Mesenchymal stem cell (in vitro differentiated cells and primary cell): ENCODE data around the gene ANGPT4.

Source experiments
- DNase-seq: peaks from one replicate; pipeline ENCODE4 v3.0.0-alpha.2; 2013
- H2AFZ ChIP-seq: one replicate; pipeline ENCODE4 v1.6.1; 2013; ENCODE audit warnings: low read depth, mild to moderate bottlenecking, control low read depth, inconsistent platforms, low read length, moderate library complexity
- H2AK5ac ChIP-seq: 2 replicates; pipeline ENCODE4 v1.6.1; 2013; ENCODE audit warnings: low read length, moderate library complexity, mild to moderate bottlenecking, inconsistent platforms; ENCODE audit not compliant: severe bottlenecking
- H2BK120ac ChIP-seq: one replicate; pipeline ENCODE4 v1.6.1; 2013; ENCODE audit warnings: low read depth, mild to moderate bottlenecking, inconsistent platforms, low read length, moderate library complexity
- H2BK12ac ChIP-seq, 2 experiments: one replicate each; pipeline ENCODE4 v1.6.1; 2013; ENCODE audit warnings: inconsistent platforms in 2 of 2, low read length in 2 of 2, mild to moderate bottlenecking in 2 of 2, moderate library complexity in 2 of 2, control low read depth in 1 of 2
- H2BK15ac ChIP-seq: one replicate; pipeline ENCODE4 v1.6.1; 2013; ENCODE audit warnings: mild to moderate bottlenecking, low read depth, inconsistent platforms; ENCODE audit not compliant: poor library complexity, severe bottlenecking
- H2BK5ac ChIP-seq: 2 replicates; pipeline ENCODE4 v1.6.1; 2013; ENCODE audit warnings: low read depth, mild to moderate bottlenecking, low read length, control low read depth, inconsistent platforms; ENCODE audit not compliant: poor library complexity, severe bottlenecking
- H3K14ac ChIP-seq, 2 experiments: one replicate each; pipeline ENCODE4 v1.6.1; 2013; ENCODE audit warnings: inconsistent platforms in 2 of 2, low read length in 2 of 2, control low read depth in 1 of 2, mild to moderate bottlenecking in 1 of 2, moderate library complexity in 1 of 2
- H3K18ac ChIP-seq, 2 experiments: one replicate each; pipeline ENCODE4 v1.6.1; 2013; ENCODE audit warnings: inconsistent platforms in 2 of 2, low read length in 2 of 2, control low read depth in 1 of 2, low read depth in 1 of 2, mild to moderate bottlenecking in 1 of 2
- H3K23ac ChIP-seq, 2 experiments: one replicate each; pipeline ENCODE4 v1.6.1; 2013; ENCODE audit warnings: inconsistent platforms in 2 of 2, low read length in 2 of 2, mild to moderate bottlenecking in 2 of 2, moderate library complexity in 2 of 2, control low read depth in 1 of 2
- H3K27ac ChIP-seq: 2 replicates; pipeline ENCODE4 v1.5.1; 2013; ENCODE audit warnings: mild to moderate bottlenecking, moderate library complexity, low read length, control low read depth, inconsistent platforms; ENCODE audit not compliant: poor library complexity, severe bottlenecking
- H3K27me3 ChIP-seq, 2 experiments: 2 replicates each; pipeline versions ENCODE4 v1.6.1 to v1.7.0; 2013; ENCODE audit warnings: low read length in 2 of 2, mild to moderate bottlenecking in 2 of 2, moderate library complexity in 2 of 2, control low read depth in 1 of 2, inconsistent platforms in 1 of 2; ENCODE audit not compliant: control insufficient read depth in 1 of 2, insufficient read depth in 1 of 2
- H3K36me3 ChIP-seq, 2 experiments: 2 replicates each; pipeline versions ENCODE4 v1.6.1 to v1.7.0; 2013; ENCODE audit warnings: low read length in 2 of 2, control low read depth in 1 of 2, inconsistent platforms in 1 of 2, low read depth in 1 of 2, mild to moderate bottlenecking in 1 of 2; ENCODE audit not compliant: insufficient read depth in 2 of 2, control insufficient read depth in 1 of 2
- H3K4ac ChIP-seq, 2 experiments: one replicate each; pipeline ENCODE4 v1.6.1; 2013; ENCODE audit warnings: inconsistent platforms in 2 of 2, low read length in 2 of 2, mild to moderate bottlenecking in 2 of 2, moderate library complexity in 2 of 2, control low read depth in 1 of 2, low read depth in 1 of 2
- H3K4me1 ChIP-seq: 2 replicates; pipeline ENCODE4 v1.6.1; 2013; ENCODE audit warnings: low read depth, low read length, control low read depth; ENCODE audit not compliant: control insufficient read depth, insufficient read depth
- H3K4me2 ChIP-seq: 2 replicates; pipeline ENCODE4 v1.6.1; 2013; ENCODE audit warnings: low read length, mild to moderate bottlenecking, inconsistent platforms; ENCODE audit not compliant: poor library complexity, severe bottlenecking
- H3K4me3 ChIP-seq, 2 experiments: 2 replicates each; pipeline versions ENCODE4 v1.5.1 to v1.7.0; 2013; ENCODE audit warnings: low read length in 2 of 2, mild to moderate bottlenecking in 2 of 2, control low read depth in 1 of 2, low read depth in 1 of 2; ENCODE audit not compliant: insufficient read depth in 1 of 2
- H3K79me1 ChIP-seq: replicated peaks from 2 replicates; pipeline ENCODE4 v1.6.1; 2013; ENCODE audit warnings: mild to moderate bottlenecking, control low read depth, low read length, inconsistent platforms; ENCODE audit not compliant: poor library complexity, severe bottlenecking
- H3K9ac ChIP-seq: 2 replicates; pipeline ENCODE4 v1.7.0; 2013; ENCODE audit warnings: mild to moderate bottlenecking, low read length, moderate library complexity
- H3K9me3 ChIP-seq: 2 replicates; pipeline ENCODE4 v1.7.0; 2013; ENCODE audit warnings: mild to moderate bottlenecking, low read length; ENCODE audit not compliant: control insufficient read depth
- H4K8ac ChIP-seq: one replicate; pipeline ENCODE4 v1.6.1; 2013; ENCODE audit warnings: inconsistent platforms, mild to moderate bottlenecking, low read length, moderate library complexity
- H4K91ac ChIP-seq: one replicate; pipeline ENCODE4 v1.6.1; 2013; ENCODE audit warnings: mild to moderate bottlenecking, low read length, inconsistent platforms
- WGBS: methylation state at CpG from one replicate; pipeline ENCODE4 v1.1.7; 2013; ENCODE audit warnings: mixed read lengths; 5-methylcytosine and 5-hydroxymethylcytosine counted together

The ANGPT4 gene

DNA sequence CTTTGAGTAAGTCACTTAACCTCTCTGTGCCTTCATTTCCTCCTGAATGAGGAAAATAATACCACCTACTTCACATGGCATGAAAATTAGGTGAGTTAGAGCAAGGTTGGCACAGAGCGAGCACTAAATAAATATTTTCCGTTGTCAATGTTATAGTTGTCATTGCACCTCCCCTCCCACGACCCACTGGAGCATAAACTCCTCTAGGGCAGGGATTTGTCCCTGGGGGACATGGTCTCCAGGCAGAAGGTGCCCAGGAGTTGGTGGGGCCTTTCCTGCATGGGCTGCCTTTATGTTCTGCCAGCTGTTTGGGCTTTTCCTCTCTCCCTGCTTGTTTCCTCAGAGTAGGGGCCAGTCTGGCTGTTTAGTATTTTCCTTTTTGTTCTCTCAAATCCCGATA lies 1.3 kb upstream of the ANGPT4 start:
- H4K8ac ChIP-seq: no peak overlapping the region
- no peak overlapping the region for H3K4me2 ChIP-seq
- H3K14ac ChIP-seq: no peak overlapping the region
- no peak overlapping the region for H2BK120ac ChIP-seq
- no peak overlapping the region for H3K27ac ChIP-seq
- no peak overlapping the region for H4K91ac ChIP-seq
- no peak for DNase-seq
- H3K4me3 ChIP-seq: no peak overlapping the region
- no peak overlapping the region for H2AK5ac ChIP-seq
- H2AFZ ChIP-seq: no peak overlapping the region
- H3K36me3 ChIP-seq: no peaks in the 10 kb centered on the region
- H3K18ac ChIP-seq: no peak overlapping the region
- H2BK12ac ChIP-seq: no peak overlapping the region
- H2BK15ac ChIP-seq: no peak overlapping the region
- no peak overlapping the region for H3K4ac ChIP-seq
- 78% methylated on average over 4 of the region's 4 CpGs for WGBS
- no peaks in the 10 kb centered on the region for H3K79me1 ChIP-seq
- no peak overlapping the region for H3K23ac ChIP-seq
- no peaks in the 10 kb centered on the region for H3K9me3 ChIP-seq
- H2BK5ac ChIP-seq: no peak overlapping the region
- no peaks in the 10 kb centered on the region for H3K4me1 ChIP-seq
- H3K27me3 ChIP-seq: peaks cover 33 to 57% of the 10 kb centered on the region in 2 experiments
- H3K9ac ChIP-seq: no peak overlapping the region

GRCh38 chr20:916825-917224 lies 691 bp upstream of the ANGPT4 start:
- H4K8ac ChIP-seq: no peak overlapping the region
- no peak overlapping the region for H3K4me3 ChIP-seq
- H3K36me3 ChIP-seq: no peaks in the 10 kb centered on the region
- no peak overlapping the region for H2BK5ac ChIP-seq
- H3K9me3 ChIP-seq: no peaks in the 10 kb centered on the region
- H3K79me1 ChIP-seq: no peaks in the 10 kb centered on the region
- H3K14ac ChIP-seq: no peak overlapping the region
- no peak overlapping the region for H3K27ac ChIP-seq
- H3K4ac ChIP-seq: no peak overlapping the region
- no peak overlapping the region for H3K9ac ChIP-seq
- H2AK5ac ChIP-seq: no peak overlapping the region
- H3K23ac ChIP-seq: no peak overlapping the region
- H2BK12ac ChIP-seq: no peak overlapping the region
- no peak overlapping the region for H3K4me2 ChIP-seq
- no peak overlapping the region for H4K91ac ChIP-seq
- DNase-seq: no peak
- no peak overlapping the region for H2BK15ac ChIP-seq
- no peaks in the 10 kb centered on the region for H3K4me1 ChIP-seq
- WGBS: 30% methylated on average over 3 of the region's 5 CpGs
- H3K27me3 ChIP-seq: peaks cover 39 to 63% of the 10 kb centered on the region in 2 experiments
- no peak overlapping the region for H2BK120ac ChIP-seq
- H3K18ac ChIP-seq: no peak overlapping the region
- no peak overlapping the region for H2AFZ ChIP-seq

DNA sequence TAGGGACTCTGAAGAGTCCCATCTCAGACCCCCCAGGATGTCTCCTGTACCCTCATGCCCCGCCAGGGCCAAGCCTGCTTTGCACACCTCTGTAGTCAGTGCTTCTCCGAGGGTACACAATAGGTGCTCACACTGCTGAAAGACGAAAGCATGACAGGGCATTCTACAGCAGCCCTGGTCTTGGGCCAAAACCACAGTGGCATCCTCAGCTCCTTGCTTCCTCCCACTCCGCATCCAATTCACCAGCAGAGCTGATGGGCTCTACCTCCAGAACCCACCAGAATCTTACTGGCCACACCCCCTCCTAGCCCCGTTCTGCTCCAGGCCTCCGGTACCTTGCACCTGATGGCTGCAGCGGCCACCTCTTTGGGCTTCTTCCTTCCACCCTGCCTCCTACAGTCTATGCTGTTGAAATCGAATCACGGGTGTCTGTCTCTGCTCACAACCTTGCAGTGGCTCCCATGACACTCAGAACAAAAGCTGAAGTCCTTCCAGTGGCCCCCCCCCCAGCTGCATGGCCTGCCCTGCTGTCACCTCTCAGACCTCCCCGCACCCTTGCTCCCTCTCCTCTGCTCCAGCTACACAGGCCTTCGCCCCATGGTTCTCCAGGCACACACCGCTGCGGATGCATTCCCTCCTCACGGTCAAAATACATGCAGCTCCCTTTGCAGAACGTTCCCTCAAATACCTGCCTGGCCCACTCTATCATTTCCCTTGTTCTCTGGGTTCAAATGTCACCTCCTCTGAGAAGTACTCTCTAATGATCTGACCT lies 1.2 kb downstream of the ANGPT4 start:
- H3K4me1 ChIP-seq: no peaks in the 10 kb centered on the region
- no peaks in the 10 kb centered on the region for H3K79me1 ChIP-seq
- H2BK12ac ChIP-seq: no peak overlapping the region
- no peak overlapping the region for H2AK5ac ChIP-seq
- peaks cover 55 to 63% of the 10 kb centered on the region in 2 experiments for H3K27me3 ChIP-seq
- no peak overlapping the region for H3K4me3 ChIP-seq
- no peak overlapping the region for H3K4me2 ChIP-seq
- no peak overlapping the region for H3K18ac ChIP-seq
- no peak overlapping the region for H2BK5ac ChIP-seq
- H4K91ac ChIP-seq: no peak overlapping the region
- no peak for DNase-seq
- no peak overlapping the region for H3K23ac ChIP-seq
- no peaks in the 10 kb centered on the region for H3K9me3 ChIP-seq
- no peak overlapping the region for H3K9ac ChIP-seq
- H2BK120ac ChIP-seq: no peak overlapping the region
- no peak overlapping the region for H2AFZ ChIP-seq
- no peak overlapping the region for H3K27ac ChIP-seq
- no peak overlapping the region for H3K14ac ChIP-seq
- no peak overlapping the region for H3K4ac ChIP-seq
- H3K36me3 ChIP-seq: no peaks in the 10 kb centered on the region
- H4K8ac ChIP-seq: no peak overlapping the region
- 78% methylated on average over 15 of the region's 15 CpGs for WGBS
- H2BK15ac ChIP-seq: peak overlapping the region; percentile 5

DNA sequence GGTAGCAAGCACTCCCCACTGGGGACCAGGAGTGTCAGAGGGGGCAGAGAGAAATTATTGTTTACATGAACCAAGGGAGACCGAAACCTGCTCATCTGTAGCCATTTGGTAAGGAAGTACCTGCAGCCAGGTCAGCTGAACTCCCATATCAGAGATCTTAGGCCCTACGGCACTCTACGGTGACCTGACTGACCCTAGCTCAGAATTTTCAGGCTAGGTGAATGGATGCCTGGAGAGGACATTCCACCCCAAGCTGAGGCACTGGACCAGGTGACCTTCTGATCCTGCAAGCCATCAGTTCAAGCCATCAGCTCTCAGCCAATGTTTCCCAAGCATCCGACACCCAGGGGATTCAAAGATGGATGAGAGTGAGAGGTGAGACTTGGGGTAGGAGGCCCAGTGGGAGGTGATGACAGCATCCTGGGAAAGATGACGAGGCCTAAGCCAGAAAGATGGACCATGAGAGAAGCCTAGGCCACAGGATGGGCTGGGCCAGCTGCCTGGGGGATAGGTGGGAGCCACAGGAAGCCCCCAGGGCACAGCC lies 2.8 kb downstream of the ANGPT4 start:
- H4K8ac ChIP-seq: no peak overlapping the region
- no peak overlapping the region for H2BK120ac ChIP-seq
- H3K4me1 ChIP-seq: no peaks in the 10 kb centered on the region
- no peak overlapping the region for H2BK15ac ChIP-seq
- H2BK12ac ChIP-seq: no peak overlapping the region
- no peak overlapping the region for H3K4ac ChIP-seq
- peaks cover 57 to 60% of the 10 kb centered on the region in 2 experiments for H3K27me3 ChIP-seq
- no peak overlapping the region for H2AFZ ChIP-seq
- no peak for DNase-seq
- H3K18ac ChIP-seq: no peak overlapping the region
- no peaks in the 10 kb centered on the region for H3K79me1 ChIP-seq
- H3K36me3 ChIP-seq: no peaks in the 10 kb centered on the region
- no peak overlapping the region for H3K4me3 ChIP-seq
- no peak overlapping the region for H3K14ac ChIP-seq
- no peak overlapping the region for H2AK5ac ChIP-seq
- WGBS: 76% methylated on average over 5 of the region's 5 CpGs
- H3K4me2 ChIP-seq: no peak overlapping the region
- H3K9ac ChIP-seq: no peak overlapping the region
- H4K91ac ChIP-seq: no peak overlapping the region
- H3K9me3 ChIP-seq: no peaks in the 10 kb centered on the region
- no peak overlapping the region for H3K27ac ChIP-seq
- H3K23ac ChIP-seq: no peak overlapping the region
- H2BK5ac ChIP-seq: no peak overlapping the region
